Naive thymus-derived CD4-positive, alpha-beta T cell (primary cell): ENCODE measurements around the gene STPG2. TPM values are rescaled to one million over a fixed set of nuclear protein-coding genes. Genes with fewer than 3 reads are reported as not detected.

Experiments
- ATAC-seq: fragments of 150-1000 bp; cut with Tn5 transposase; 2 replicates; pipeline ENCODE4 v1.10.0; 2021; ENCODE audit warnings: mild to moderate bottlenecking, moderate library complexity
- CTCF ChIA-PET: fragments of 350-600 bp; sonication (Branson Sonifier 250); formaldehyde crosslinking; loops from one replicate; lab custom pipeline; 2021; ENCODE audit warnings: antibody characterized with exemption; lab: Charles Lee
- POLR2A ChIA-PET: fragments of 350-600 bp; sonication (Branson Sonifier 250); formaldehyde crosslinking; loops from one replicate; lab custom pipeline; 2021; ENCODE audit warnings: antibody characterized with exemption, inconsistent platforms; lab: Charles Lee
- DNase-seq, 9 donors: peaks; one replicate each; pipeline versions ENCODE4 v3.0.0 to v3.0.0-alpha.2; 2020 to 2022; ENCODE audit warnings: mixed read lengths in 1 of 9
- H3K27ac ChIP-seq: one replicate; pipeline ENCODE4 v1.7.0; 2013; ENCODE audit warnings: mild to moderate bottlenecking, low read depth, low read length, moderate library complexity
- H3K27me3 ChIP-seq, 2 donors: one replicate each; pipeline ENCODE4 v1.7.0; 2013; ENCODE audit warnings: low read length in 2 of 2, mild to moderate bottlenecking in 2 of 2, moderate library complexity in 2 of 2; ENCODE audit not compliant: control insufficient read depth in 2 of 2, insufficient read depth in 2 of 2
- H3K36me3 ChIP-seq, 3 experiments: 1 replicate in 2 of 3; 2 replicates in 1 of 3; pipeline ENCODE4 v1.7.0; 2013; ENCODE audit warnings: low read length in 3 of 3, mild to moderate bottlenecking in 3 of 3, moderate library complexity in 1 of 3; ENCODE audit not compliant: insufficient read depth in 3 of 3, control insufficient read depth in 2 of 3
- H3K4me1 ChIP-seq, 2 donors: one replicate each; pipeline ENCODE4 v1.7.0; 2013; ENCODE audit warnings: low read length in 2 of 2, mild to moderate bottlenecking in 2 of 2, moderate library complexity in 1 of 2; ENCODE audit not compliant: control insufficient read depth in 2 of 2, insufficient read depth in 2 of 2
- H3K4me3 ChIP-seq: 2 replicates; pipeline ENCODE4 v1.7.0; 2013; ENCODE audit warnings: mild to moderate bottlenecking, low read length
- H3K9me3 ChIP-seq, 3 experiments: 1 replicate in 2 of 3; 2 replicates in 1 of 3; pipeline ENCODE4 v1.7.0; 2013; ENCODE audit warnings: low read length in 3 of 3; ENCODE audit not compliant: control insufficient read depth in 2 of 3
- H3K27ac Mint-ChIP-seq, 9 donors: one replicate each; pipeline ENCODE4 v1.8.0; 2020 to 2022; ENCODE audit warnings: mixed read lengths in 9 of 9, mild to moderate bottlenecking in 8 of 9, moderate library complexity in 5 of 9, inconsistent platforms in 2 of 9
- H3K27me3 Mint-ChIP-seq, 5 donors: one replicate each; pipeline ENCODE4 v1.8.0; 2021 to 2022; ENCODE audit warnings: mixed read lengths in 5 of 5, mild to moderate bottlenecking in 1 of 5
- H3K36me3 Mint-ChIP-seq, 5 donors: one replicate each; pipeline ENCODE4 v1.8.0; 2020 to 2022; ENCODE audit warnings: mixed read lengths in 5 of 5, mild to moderate bottlenecking in 3 of 5, inconsistent platforms in 1 of 5
- H3K4me1 Mint-ChIP-seq, 7 donors: one replicate each; pipeline ENCODE4 v1.8.0; 2020 to 2022; ENCODE audit warnings: mixed read lengths in 7 of 7, mild to moderate bottlenecking in 3 of 7, inconsistent platforms in 1 of 7
- H3K4me3 Mint-ChIP-seq, 10 donors: one replicate each; pipeline ENCODE4 v1.8.0; 2020 to 2022; ENCODE audit warnings: mild to moderate bottlenecking in 10 of 10, mixed read lengths in 10 of 10, moderate library complexity in 6 of 10, inconsistent platforms in 2 of 10
- H3K9me3 Mint-ChIP-seq, 11 donors: one replicate each; pipeline ENCODE4 v1.8.0; 2020 to 2022; ENCODE audit warnings: mixed read lengths in 11 of 11, mild to moderate bottlenecking in 4 of 11, inconsistent platforms in 1 of 11, moderate library complexity in 1 of 11
- intact Hi-C, 2 donors: fragments of 100-400 bp; cut with micrococcal nuclease; formaldehyde crosslinking; loops; one replicate each; pipeline ENCODE4 v1.15.1; 2023
- polyA plus RNA-seq, 2 donors: library from polyadenylated mRNA; unstranded; fragments of 300-500 nt; fragmentation: Illumina TruSeq; gene quantifications; one replicate each; pipeline ENCODE4 v1.2.3, GENCODE V29; 2021
- total RNA-seq, 6 experiments: library from RNA in 5 of 6; stranded (reverse) in 5 of 6; gene quantifications; 1 replicate in 5 of 6; 2 replicates in 1 of 6; pipeline ENCODE4 v1.2.3 and lab custom pipeline; 2021 to 2026

Gene STPG2
- total and polyA plus RNA-seq, 7 experiments from 2014 or later: 0.19 to 0.47 (median 0.30) TPM; not detected in 3

DNA sequence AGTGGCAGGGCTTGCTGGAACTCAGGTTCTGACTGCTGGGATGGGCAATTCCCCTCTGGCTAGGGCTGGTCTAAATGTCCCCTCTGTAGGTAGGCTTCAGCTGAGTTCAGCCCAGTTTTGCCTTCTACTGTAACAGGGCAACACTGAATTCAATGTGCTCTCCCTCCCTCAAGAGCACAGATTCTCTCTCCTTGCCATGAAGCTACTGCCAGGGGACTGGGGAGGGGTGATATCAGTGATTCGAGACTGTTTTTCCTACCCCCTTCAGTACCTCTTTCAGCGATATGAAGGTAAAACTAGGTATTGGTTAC is 23.4 kb upstream of the STPG2 start:
- H3K27ac ChIP-seq: no peak overlapping the region

GRCh38 chr4:98166025-98166730 is 22.9 kb upstream of the STPG2 start:
- Mint-ChIP-seq H3K36me3 (peaks cover 0 to 2% (median 0%) of the 10 kb centered on the region in 5 donors), H3K27me3 (peaks cover 0 to 13% (median 0%) of the 10 kb centered on the region in 5 donors), H3K4me3 (no peak overlapping the region), H3K9me3 (peaks cover 0 to 2% (median 0%) of the 10 kb centered on the region in 11 donors), H3K27ac (no peak overlapping the region), H3K4me1 (no peaks in the 10 kb centered on the region)
- intact Hi-C loops: no loop called here
- ATAC-seq (no peak), DNase-seq (no peak)
- CTCF ChIA-PET: no interaction called here
- H3K36me3 ChIP-seq: no peaks in the 10 kb centered on the region
- H3K4me3 ChIP-seq: no peak overlapping the region
- POLR2A ChIA-PET: no interaction called here
- H3K27ac ChIP-seq: no peak overlapping the region
- no peaks in the 10 kb centered on the region for H3K27me3 ChIP-seq
- no peaks in the 10 kb centered on the region for H3K4me1 ChIP-seq
- no peaks in the 10 kb centered on the region for H3K9me3 ChIP-seq

More for the DNA sequence above, 23.4 kb upstream of the STPG2 start:
- DNase-seq (no peak), ATAC-seq (no peak)
- Histone ChIP-seq H3K27me3 (no peaks in the 10 kb centered on the region), H3K36me3 (no peaks in the 10 kb centered on the region), H3K4me1 (no peaks in the 10 kb centered on the region), H3K9me3 (no peaks in the 10 kb centered on the region), H3K4me3 (no peak overlapping the region)
- ChIA-PET POLR2A (no interaction called here), CTCF (no interaction called here)
- no peak overlapping the region for H3K4me3 Mint-ChIP-seq
- intact Hi-C loops: no loop called here
- peaks cover 0 to 2% (median 0%) of the 10 kb centered on the region in 11 donors for H3K9me3 Mint-ChIP-seq
- no peak overlapping the region for H3K27ac Mint-ChIP-seq
- peaks cover 0 to 13% (median 0%) of the 10 kb centered on the region in 5 donors for H3K27me3 Mint-ChIP-seq
- H3K4me1 Mint-ChIP-seq: no peaks in the 10 kb centered on the region
- peaks cover 0 to 2% (median 0%) of the 10 kb centered on the region in 5 donors for H3K36me3 Mint-ChIP-seq

- H3K4me3 Mint-ChIP-seq: no peak overlapping the region
- Histone ChIP-seq H3K4me3 (no peak overlapping the region), H3K4me1 (no peaks in the 10 kb centered on the region), H3K36me3 (no peaks in the 10 kb centered on the region), H3K27me3 (no peaks in the 10 kb centered on the region), H3K27ac (no peak overlapping the region), H3K9me3 (no peaks in the 10 kb centered on the region)
- ATAC-seq (no peak), DNase-seq (no peak)
- peaks cover 0 to 5% (median 0%) of the 10 kb centered on the region in 5 donors for H3K36me3 Mint-ChIP-seq
- H3K27me3 Mint-ChIP-seq: peaks cover 0 to 6% (median 3%) of the 10 kb centered on the region in 5 donors
- ChIA-PET POLR2A (interaction anchor here (0.7 kb wide), 1 partner anchor 79 kb away, joined by 3 read pairs; no protein-coding TSS in a partner anchor), CTCF (no interaction called here)
- H3K9me3 Mint-ChIP-seq: peaks cover 0 to 2% (median 0%) of the 10 kb centered on the region in 11 donors
- intact Hi-C loops: no loop called here
- H3K4me1 Mint-ChIP-seq: no peaks in the 10 kb centered on the region
- no peak overlapping the region for H3K27ac Mint-ChIP-seq
These were observed 19.4 kb upstream of the STPG2 start for GRCh38 chr4:98162696-98163095.

- no peaks in the 10 kb centered on the region for H3K27me3 ChIP-seq
- Mint-ChIP-seq H3K36me3 (no peaks in the 10 kb centered on the region), H3K27me3 (peaks cover 0 to 11% (median 0%) of the 10 kb centered on the region in 5 donors), H3K27ac (no peak overlapping the region), H3K4me3 (no peak overlapping the region), H3K9me3 (no peaks in the 10 kb centered on the region), H3K4me1 (peaks cover 0 to 14% (median 5%) of the 10 kb centered on the region in 7 donors)
- no peak for DNase-seq
- ChIA-PET POLR2A (interaction anchor here (1.0 kb wide), 1 partner anchor 9 kb away, joined by 3 read pairs; no protein-coding TSS in a partner anchor), CTCF (interaction anchor here (0.6 to 1.4 kb wide), 2 partner anchors 791 to 844 kb away, joined by 3 read pairs; partner anchors contain the start of gene METAP1)
- ATAC-seq: no peak
- H3K4me1 ChIP-seq: no peaks in the 10 kb centered on the region
- H3K36me3 ChIP-seq: no peaks in the 10 kb centered on the region
- intact Hi-C loops: loop anchor here in 1 of 2 donors (2.0 kb wide), 1 partner anchor 905 kb away; no protein-coding TSS in a partner anchor
- no peak overlapping the region for H3K4me3 ChIP-seq
- H3K9me3 ChIP-seq: no peaks in the 10 kb centered on the region
- no peak overlapping the region for H3K27ac ChIP-seq
These were observed 8.1 kb upstream of the STPG2 start for GRCh38 chr4:98151145-98151924.

- Mint-ChIP-seq H3K9me3 (no peaks in the 10 kb centered on the region), H3K27ac (peak overlapping the region in 2 of 9 donors; percentile 5 to 68), H3K4me1 (peaks cover 0 to 14% (median 5%) of the 10 kb centered on the region in 7 donors), H3K36me3 (no peaks in the 10 kb centered on the region), H3K27me3 (peaks cover 0 to 11% (median 0%) of the 10 kb centered on the region in 5 donors), H3K4me3 (no peak overlapping the region)
- H3K36me3 ChIP-seq: no peaks in the 10 kb centered on the region
- H3K27me3 ChIP-seq: no peaks in the 10 kb centered on the region
- no peaks in the 10 kb centered on the region for H3K4me1 ChIP-seq
- no peak overlapping the region for H3K4me3 ChIP-seq
- ChIA-PET CTCF (interaction anchor here (0.6 to 1.7 kb wide), 4 partner anchors 317 to 968 kb away, joined by 3 to 5 read pairs (median 4); partner anchors contain the start of gene METAP1), POLR2A (no interaction called here)
- ATAC-seq (no peak), DNase-seq (peak in 1 of 9 donors; percentile 11)
- intact Hi-C loops: loop anchor here (1.0 to 2.0 kb wide), 6 partner anchors 317 to 1313 kb away; partner anchors contain the start of gene METAP1 (in 1 of the 2)
- H3K9me3 ChIP-seq: no peaks in the 10 kb centered on the region
- H3K27ac ChIP-seq: no peak overlapping the region
These were observed 7.0 kb upstream of the STPG2 start for GRCh38 chr4:98150092-98150761.

DNA sequence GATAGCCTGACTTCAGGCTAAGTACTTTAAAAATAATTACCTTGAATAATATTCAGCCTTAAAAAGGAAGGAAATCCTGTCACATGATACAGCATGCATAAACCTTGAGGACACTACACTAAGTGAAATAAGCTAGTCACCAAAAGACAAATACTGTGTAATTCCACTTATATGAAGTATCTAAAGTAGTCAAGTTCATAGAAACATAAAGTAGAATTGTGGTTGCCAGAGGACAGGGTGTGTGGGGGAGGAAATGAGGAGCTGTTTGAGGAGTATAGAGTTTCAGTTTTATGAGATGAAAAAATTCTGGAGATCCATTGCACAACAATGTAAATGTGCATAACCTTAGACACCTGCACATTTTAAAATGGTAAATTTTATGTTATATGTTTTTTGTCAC is 5.6 kb upstream of the STPG2 start:
- DNase-seq: no peak
- Mint-ChIP-seq H3K4me1 (peaks cover 2 to 15% (median 10%) of the 10 kb centered on the region in 7 donors), H3K27ac (no peak overlapping the region), H3K27me3 (peaks cover 0 to 11% (median 0%) of the 10 kb centered on the region in 5 donors), H3K4me3 (peak overlapping the region in 1 of 10 donors; percentile 35), H3K9me3 (peaks cover 0 to 2% (median 0%) of the 10 kb centered on the region in 11 donors), H3K36me3 (peaks cover 0 to 7% (median 0%) of the 10 kb centered on the region in 5 donors)
- no peak overlapping the region for H3K27ac ChIP-seq
- no peak for ATAC-seq
- peaks cover 0 to 2% of the 10 kb centered on the region in 2 donors for H3K4me1 ChIP-seq
- no peak overlapping the region for H3K4me3 ChIP-seq
- intact Hi-C loops: loop anchor here in 1 of 2 donors (1.0 kb wide), 1 partner anchor 907 kb away; no protein-coding TSS in a partner anchor
- no peaks in the 10 kb centered on the region for H3K27me3 ChIP-seq
- no peaks in the 10 kb centered on the region for H3K9me3 ChIP-seq
- ChIA-PET CTCF (interaction anchor here (1.0 to 1.7 kb wide), 3 partner anchors 654 to 908 kb away, joined by 3 to 5 read pairs (median 5); partner anchors contain the start of gene METAP1), POLR2A (interaction anchor here (1.0 kb wide), 1 partner anchor 112 kb away, joined by 3 read pairs; the partner anchor contains the start of gene RAP1GDS1)
- H3K36me3 ChIP-seq: no peaks in the 10 kb centered on the region
